NCI-H1930 (cell line): Measurements from ENCODE around the gene LTV1.
"Not testable (repeated sequence)": the region's sequence is repeated elsewhere in the genome, so short reads cannot be mapped to it uniquely, and the experiment has no call there.

Source experiments
- DNase-seq, 2 experiments: peaks; one replicate each; lab custom pipeline; 2025; lab: John Stamatoyannopoulos, UW

LTV1 gene

GRCh38 chr6:143842461-143842901 is 657 bp upstream of the LTV1 start:
- DNase-seq, result no peak

- DNase-seq, result no peak
Measured at GRCh38 chr6:143843677-143843999, 500 bp downstream of the LTV1 start.

DNA sequence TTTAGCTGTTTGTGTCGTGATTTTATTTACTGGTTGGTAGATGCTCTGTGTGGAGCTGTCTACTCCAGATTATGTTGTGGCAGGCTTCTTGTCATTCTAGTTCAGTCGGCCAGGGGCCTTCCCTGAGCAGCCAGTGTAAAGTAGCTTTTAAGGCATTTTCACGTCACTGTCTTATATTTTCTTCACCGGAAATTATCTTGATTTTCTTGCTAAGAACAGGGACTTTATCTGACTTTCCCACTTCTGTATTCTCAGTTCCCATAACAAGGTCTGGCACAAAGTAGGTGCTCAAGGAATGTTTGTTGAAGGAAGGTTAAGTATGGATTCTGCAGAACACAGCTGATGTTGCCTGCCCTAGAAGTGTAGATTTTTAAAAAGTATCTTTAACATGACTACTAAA is 868 bp downstream of the LTV1 start:
- no peak for DNase-seq

- DNase-seq, result no peak
Measured at GRCh38 chr6:143845033-143845432, 1.9 kb downstream of the LTV1 start.

DNA sequence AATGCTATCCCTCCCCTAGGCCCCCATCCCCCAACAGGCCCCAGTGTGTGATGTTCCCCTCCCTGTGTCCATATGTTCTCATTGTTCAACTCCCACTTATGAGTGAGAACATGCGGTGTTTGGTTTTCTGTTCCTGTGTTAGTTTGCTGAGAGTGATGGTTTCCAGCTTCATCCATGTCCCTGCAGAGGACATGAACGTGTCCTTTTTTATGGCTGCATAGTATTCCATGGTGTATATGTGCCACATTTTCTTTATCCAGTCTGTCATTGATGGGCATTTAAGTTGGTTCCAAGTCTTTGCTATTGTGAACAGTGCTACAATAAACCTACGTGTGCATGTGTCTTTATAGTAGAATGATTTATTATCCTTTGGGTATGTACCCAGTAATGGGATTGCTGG is 8.6 kb downstream of the LTV1 start:
- DNase-seq, result not testable (repeated sequence)

DNA sequence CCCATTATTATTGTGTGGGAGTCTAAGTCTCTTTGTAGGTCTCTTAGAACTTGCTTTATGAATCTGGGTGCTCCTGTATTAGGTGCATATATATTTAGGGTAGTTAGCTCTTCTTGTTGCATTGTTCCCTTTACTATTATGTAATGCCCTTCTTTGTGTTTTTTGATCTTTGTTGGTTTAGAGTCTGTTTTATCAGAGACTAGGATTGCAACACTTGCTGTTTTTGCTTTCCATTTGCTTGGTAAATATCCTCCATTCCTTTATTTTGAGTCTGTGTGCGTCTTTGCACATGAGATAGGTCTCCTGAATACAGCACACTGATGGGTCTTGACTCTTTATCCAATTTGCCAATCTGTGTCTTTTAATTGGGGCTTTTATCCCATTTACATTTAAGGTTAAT is 11.9 kb downstream of the LTV1 start:
- DNase-seq, result not testable (repeated sequence)

GRCh38 chr6:143856762-143857161 is 13.6 kb downstream of the LTV1 start:
- DNase-seq, result not testable (repeated sequence)

GRCh38 chr6:143857651-143858050 is 14.5 kb downstream of the LTV1 start:
- no peak for DNase-seq

DNA sequence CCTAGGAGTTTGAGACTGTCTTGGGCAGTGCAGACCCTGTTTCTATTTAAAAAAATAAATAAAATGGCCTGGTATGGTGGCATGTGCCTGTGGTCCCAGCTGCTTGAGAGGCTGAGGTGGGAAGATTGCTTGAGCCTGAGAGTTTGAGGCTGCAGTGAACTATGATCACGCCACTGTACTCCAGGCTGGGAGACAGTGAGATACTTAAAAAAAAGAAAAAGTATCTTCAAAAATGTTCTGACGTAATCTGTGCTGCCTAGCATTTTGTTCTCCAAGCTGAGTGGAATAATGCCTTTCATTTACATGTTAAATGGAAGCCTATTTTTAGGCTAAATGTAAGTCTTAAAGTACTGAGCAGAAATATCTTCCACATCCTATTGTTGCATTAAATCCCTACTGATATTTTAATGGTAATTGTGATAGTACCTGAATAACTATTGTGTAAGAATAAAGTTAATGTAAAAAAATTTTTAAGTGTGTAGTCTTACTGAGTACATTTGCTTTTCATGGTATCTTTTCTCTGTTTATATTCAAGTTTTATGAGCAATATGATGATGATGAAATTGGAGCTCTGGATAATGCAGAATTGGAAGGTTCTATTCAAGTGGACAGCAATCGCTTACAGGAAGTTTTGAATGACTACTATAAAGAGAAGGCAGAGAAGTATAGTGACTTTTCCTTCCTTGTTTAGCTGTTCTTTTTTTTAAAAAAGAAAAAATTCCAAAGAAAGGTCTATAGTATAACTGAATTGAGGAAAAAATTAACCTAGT is 16.9 kb downstream of the LTV1 start:
- DNase-seq, result no peak

DNA sequence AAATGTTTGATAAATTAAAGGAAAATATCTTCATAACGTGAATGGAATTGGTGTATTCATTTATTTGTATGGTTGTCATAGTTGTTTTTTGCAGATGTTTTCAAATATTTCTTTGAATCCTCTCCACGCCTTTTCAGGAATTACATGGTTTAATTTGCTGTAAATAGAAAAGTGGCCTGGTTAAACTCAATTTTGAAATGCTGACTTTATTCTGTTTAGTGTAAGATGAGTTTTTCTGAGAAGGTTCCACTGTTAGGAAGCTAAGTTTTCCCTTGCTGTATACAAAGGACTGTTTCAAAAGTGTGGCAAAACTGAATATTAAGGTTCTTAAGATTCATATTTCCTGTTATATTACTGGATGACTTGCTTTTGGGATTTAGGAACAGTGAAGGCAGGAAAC is 20.6 kb downstream of the LTV1 start:
- DNase-seq, result no peak

GRCh38 chr6:143864234-143864633 is 21.1 kb downstream of the LTV1 start, which contains the start of gene ZC2HC1B:
TSS of gene ZC2HC1B (plus strand) at chr6:143864474. CDS start at chr6:143864540, 66 bp downstream.
- no peak for DNase-seq

DNA sequence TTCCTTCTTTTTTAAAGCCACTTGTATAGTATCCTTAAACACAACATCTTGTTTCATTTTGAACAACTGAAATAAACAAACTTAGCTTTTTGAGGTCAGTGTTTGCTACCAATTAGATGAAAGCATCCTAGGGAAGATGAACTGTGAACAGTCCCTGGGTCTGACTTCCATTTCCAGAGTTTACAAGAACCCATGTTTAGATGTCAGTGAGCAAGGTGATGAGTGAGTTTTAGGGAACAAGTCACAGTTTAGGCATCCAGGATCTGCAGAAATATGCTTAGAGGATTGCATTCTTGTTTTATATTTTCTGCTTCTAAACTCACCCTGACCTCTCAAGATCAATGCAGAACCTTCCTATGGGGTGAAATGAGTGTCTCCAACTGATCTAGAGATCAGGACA is 24.1 kb downstream of the LTV1 start:
- DNase-seq, result no peak

- DNase-seq, result not testable (repeated sequence)
Measured at GRCh38 chr6:143868808-143869207, 25.7 kb downstream of the LTV1 start.

GRCh38 chr6:143871202-143871730 is 28.1 kb downstream of the LTV1 start:
- DNase-seq, result not testable (repeated sequence)

- no peak for DNase-seq
Measured at GRCh38 chr6:143872201-143872600, 29.1 kb downstream of the LTV1 start.

- DNase-seq, result not testable (repeated sequence)
Measured at GRCh38 chr6:143873600-143873999, 30.5 kb downstream of the LTV1 start.

GRCh38 chr6:143874503-143874902 is 31.4 kb downstream of the LTV1 start:
- not testable (repeated sequence) for DNase-seq

DNA sequence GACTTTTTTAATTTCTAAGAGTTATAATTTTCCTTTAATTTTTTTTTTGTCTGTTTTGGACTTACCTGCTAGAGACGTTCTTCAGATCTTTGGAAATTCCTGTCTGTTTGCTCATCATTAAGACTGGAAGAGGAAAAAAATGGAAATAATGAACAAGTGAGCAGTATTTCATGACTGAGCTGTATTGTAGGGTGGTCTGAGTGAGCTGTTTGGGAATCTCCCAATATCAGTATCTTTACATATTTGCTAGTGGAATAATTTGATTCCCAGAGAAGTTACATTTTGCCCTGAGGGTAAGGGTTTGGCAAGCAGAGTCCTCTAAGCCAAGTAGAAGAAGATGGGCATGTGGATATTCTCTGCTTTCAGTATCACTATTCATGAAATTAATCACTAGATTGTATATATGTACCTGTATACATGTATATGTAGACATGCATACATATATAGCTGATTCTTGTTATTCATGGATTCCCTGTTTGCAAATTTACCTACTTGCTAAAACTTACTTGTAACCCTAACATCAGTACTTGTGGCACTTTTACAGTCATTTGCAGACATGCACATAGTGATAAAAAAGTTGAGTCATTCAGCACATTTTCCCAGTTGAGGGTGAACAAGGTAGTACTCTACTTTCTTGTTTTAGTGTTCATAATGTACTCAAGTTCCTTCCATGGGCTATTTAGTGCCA is 34.6 kb downstream of the LTV1 start:
- DNase-seq, result no peak

- DNase-seq, result no peak
Measured at GRCh38 chr6:143878272-143878760, 35.2 kb downstream of the LTV1 start.

DNA sequence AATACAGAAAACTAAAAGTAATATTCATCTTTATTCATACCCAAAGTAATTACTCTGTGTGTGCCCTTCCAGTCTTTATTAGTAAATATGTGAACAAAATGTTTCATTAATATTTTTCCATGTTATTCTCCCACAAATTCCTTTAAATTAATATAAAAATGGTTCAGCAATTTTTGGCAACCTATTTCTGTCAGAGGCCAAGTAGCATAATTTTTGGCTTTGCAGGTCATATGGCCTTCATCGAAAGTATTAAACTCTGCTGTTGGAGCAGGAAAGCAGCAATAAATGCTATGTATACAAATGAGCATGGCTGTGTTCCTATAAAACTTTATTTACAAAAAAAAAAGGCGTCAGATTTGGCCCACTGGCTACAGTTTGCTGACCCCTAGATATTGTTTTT is 37.3 kb downstream of the LTV1 start:
- DNase-seq, result no peak

- DNase-seq, result no peak
Measured at GRCh38 chr6:143882401-143882930, 39.3 kb downstream of the LTV1 start.

- no peak for DNase-seq
Measured at GRCh38 chr6:143884216-143884900, 41.2 kb downstream of the LTV1 start.
